HG03432 (cell line): ENCODE results near the gene SMTNL1.

Experiments
- ATAC-seq: cut with Tn5 transposase; IDR thresholded peaks from one replicate; pipeline ENCODE4 v1.9.1; 2021; ENCODE audit warnings: mild to moderate bottlenecking, moderate library complexity; ENCODE audit not compliant: unreplicated experiment

The SMTNL1 gene, protein sequence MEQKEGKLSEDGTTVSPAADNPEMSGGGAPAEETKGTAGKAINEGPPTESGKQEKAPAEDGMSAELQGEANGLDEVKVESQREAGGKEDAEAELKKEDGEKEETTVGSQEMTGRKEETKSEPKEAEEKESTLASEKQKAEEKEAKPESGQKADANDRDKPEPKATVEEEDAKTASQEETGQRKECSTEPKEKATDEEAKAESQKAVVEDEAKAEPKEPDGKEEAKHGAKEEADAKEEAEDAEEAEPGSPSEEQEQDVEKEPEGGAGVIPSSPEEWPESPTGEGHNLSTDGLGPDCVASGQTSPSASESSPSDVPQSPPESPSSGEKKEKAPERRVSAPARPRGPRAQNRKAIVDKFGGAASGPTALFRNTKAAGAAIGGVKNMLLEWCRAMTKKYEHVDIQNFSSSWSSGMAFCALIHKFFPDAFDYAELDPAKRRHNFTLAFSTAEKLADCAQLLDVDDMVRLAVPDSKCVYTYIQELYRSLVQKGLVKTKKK

DNA sequence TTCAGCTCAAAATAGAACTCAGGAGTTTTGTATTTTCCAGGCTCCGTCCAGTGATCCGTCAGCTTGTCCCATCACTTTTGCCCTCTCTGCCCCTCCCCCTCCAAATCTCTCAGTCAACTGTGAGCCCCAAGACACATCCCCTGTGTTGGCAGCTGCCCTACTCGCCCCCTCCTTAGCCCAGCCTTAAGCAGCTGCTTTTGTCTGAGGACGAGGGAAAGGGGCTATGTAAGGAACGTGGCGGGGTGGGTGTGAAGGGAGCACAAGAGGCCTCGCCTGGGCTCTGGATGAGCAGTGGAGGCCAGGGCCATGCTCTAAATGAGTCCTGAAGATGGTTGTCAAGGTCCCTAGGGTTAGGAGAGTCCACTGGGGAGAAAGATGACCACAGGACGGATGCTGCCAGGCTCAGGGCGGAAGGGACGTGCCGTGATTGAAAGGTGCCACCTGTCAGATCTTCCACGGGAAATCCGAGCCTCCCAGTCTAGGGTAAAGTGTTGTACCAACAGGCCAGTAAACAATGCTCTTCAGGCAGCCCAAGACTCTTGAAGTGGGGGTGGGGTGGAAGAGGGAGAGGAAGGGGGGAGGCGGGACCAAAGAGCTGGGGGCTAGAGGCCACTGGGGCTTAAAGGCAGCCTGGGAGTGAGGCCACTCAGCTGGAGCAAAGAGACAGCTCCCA, at the start of gene SMTNL1:
Gene SMTNL1, plus strand, starts transcription at position 649 of the 673 bp plus-strand sequence. CDS start 5,048 bp downstream, outside the sequence.
- ATAC-seq = no peak

DNA sequence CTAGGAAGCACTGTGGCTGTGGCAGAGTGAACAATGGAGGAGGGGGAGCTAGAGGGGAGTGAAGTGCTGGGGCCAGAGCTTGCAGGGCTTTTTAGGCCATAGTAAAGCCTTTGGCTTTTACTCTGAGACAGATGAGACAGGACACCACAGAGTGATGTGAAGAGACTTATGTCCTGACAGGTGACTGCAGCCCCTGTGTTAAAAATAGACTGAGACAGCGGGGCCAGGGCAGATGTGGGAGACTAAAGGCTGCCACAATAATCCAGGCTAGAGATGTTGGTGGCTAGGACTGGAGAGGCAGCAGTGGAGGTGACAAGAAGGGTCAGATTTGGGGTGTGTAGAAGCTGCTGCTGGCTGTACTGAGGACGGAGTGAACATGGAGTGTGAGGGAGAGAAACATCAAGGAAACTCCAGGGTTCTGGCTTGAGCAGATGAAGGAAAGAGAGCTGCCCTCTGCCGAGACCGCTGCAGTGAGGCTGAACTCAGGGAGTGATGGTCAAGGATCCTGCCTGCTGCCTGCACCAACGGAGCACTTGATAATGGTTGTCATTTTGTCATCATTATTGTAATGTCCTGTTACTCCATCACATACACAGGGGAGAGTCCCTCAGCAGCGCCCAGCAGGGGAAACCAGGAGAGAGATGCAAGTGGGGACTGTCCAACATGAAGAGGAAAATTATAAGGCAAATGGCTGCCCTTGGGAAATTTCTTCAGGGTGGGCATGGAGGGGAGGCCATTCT, 49.3 kb upstream of the SMTNL1 start:
- no peak for ATAC-seq

DNA sequence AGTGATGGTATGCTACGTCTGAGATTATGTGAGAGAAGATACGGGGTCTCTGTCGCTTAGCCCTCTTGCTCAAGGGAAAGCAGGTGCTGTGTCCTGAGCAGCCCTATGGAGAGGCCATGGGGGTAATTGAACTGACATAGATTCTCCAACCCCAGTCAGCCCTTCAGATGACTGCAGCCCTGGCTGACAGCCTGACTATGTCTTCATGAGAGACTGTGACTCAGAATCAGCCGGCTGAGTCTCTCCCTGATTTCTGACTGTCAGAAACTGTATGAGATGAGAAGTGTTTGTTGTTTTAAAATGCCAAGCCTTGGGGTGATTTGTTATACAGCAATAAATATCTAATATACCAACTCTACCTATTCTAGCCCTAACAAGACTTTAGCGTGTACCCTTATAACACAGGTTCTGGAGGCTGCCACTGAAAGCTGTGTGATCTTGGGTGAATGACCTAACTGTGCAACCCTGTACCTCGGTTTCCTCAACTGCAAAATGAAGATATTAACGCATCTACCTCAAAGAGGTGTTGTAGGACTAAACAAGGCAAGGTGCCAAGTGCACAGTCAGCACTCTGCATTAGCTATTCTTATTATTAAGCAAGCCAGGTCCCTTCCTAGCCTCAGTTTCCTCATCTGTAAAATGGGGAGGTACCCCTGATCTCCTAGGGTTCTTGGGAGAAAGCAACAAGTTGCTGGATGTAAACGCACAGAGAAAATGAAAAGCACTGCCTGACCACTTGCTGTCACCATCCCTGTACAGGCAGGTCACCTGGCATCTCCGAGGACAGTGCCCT, 46.7 kb upstream of the SMTNL1 start:
- no peak for ATAC-seq

DNA sequence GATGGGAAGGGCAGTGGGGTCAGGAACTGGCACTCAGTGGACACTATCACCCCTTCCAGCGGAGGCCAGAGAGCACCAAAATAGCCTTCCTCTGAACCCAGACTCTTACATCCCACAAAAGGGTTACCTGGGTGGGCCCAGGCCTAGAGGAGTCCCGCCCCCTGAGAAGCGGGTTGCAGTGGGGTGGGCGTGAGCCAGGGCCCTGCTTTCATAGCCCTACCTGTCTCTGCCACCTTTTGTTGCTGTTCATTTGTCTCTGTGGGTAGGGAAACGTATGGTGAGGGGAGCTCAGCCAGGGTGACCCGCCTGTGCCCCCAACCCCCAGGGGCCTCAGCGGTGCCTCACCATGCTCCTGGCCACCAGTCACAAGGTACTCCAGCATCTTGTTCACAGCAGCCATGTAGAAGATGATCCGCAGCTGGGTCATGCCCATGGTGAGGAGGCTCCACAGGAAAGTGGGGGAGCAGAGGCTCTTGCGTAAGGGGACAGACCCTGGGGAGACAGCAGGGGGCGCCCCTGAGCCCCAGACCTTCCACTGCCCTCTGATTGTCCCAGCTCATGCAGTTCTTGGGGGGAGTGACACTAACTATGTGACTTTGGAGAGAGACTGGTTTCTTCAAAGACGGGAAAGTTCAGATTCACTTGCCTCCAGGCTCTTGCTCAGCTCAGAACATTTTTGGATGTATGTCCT, 45.9 kb upstream of the SMTNL1 start:
- peak; percentile 49 for ATAC-seq

DNA sequence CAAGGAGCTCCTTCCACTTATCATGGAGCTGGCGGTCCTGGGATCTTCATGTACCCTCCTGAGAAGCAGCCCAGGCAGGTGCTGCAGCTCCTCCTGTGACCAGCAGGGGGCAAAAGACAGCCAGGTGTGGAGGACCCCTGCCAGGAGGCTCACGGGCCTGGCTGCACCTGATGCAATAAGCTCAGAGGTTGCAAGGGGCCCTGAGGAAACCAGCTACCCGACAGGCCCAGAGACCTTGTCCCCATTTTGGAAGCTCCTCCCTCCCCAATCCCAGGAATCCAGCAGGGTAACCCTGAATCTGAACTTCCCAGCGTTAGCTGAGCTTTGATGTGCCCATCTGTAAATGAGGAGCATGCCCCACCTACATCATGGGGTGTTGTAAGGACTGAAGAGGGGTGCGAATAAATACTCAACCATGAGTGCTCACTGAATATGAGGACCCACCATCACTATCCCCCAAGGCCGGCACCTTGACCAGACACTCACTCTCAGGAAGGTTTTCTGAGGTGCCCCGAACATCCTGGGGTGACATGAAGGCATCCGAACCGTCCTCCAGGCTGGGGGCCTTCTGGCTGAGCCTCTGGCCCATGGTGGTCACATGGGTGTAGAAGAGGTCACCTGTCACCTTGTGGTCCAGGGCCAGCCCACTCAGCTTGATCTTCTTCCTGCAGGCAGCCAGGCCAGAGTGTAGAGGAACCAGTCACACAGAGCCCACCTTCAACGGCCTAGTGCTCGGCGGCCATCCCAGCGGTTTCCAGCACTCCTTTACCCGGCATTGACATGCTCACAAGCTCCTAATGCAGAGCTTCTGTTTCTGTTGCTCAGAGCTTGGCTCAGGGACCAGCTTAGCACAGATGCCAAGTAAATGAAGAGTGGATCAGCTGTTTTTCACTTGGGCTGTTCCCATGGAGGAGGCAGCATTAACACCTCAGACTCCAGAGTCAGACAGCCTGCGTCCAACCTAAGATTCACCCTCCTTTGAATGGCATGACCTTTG, 43.6 kb upstream of the SMTNL1 start:
- peak; percentile 78 for ATAC-seq

DNA sequence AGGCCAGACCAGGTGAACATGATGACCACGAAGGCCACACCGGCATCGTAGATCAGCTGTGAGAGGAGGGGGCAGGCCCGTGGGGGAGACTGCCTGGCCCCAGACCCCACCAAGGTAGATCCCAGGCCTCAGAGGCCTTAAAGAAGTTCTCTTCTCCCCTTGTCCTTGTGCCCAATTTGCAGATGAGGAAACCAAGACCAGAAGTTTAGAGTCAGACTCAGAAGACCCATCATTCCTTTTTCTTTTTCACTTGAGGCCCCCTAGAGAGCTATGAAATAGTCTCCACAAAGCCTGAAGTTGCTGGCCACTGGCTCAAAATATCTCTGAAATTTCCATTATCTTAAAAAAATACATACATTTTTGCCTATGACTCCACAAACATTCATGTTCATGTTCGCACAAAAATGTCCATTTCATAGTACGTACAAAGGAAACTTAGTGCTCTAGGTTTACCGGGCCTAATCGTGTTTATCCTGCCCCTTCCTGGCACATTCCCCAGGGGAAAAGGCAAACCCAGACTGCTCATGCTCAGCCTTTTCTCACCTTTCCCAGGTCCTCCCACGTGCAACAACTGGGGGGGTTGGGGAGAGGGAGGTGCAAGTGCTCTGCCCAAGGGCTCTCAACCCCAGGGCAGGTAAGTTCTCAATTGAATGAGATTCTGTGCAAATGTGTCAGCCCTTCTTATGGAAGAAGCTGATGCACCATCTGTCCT, 41.1 kb upstream of the SMTNL1 start:
- ATAC-seq = no peak

DNA sequence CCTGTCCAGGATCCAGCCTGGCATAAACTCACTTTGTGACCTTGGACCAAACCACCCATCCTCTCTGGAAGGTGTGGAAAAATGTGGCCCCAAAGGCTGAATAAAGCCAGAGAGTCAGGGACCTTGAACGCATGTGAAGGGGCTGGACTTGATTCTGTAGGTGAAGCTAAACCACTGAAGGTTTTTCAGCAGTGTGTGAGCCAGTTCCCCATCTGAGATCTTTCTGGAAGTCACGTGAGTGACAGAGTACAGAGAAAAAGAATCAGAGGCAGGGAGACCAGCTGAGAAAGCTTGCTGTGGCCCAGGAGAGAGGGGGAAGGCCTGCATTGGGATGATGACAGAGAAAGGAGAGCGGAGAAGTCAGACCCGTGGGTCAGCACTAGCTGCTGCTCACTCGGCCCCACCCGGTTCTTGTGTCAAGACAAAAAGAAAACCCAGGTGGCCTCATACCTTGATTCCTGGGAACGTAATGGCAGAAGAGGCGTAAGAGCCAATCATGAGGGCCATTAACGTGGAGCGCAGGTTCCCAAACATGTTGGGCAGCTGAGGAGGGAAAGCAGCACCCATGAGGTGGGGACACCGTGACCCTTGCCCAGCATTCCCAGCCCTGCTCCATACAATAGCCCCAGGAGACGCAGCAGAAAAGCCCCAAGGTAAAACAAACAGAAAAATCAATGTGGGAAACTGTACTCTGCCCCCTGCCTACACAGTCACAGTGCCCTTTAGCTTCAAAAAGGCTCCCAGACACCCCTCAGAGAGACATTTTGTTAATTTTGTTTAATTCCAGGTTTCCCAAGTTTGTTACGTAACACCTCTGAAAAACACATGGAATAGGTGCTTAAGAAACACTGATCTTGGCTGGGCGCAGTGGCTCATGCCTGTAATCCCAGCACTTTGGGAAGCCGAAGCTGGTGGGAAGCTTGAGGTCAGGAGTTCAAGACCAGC, 39.8 kb upstream of the SMTNL1 start:
- ATAC-seq = no peak

DNA sequence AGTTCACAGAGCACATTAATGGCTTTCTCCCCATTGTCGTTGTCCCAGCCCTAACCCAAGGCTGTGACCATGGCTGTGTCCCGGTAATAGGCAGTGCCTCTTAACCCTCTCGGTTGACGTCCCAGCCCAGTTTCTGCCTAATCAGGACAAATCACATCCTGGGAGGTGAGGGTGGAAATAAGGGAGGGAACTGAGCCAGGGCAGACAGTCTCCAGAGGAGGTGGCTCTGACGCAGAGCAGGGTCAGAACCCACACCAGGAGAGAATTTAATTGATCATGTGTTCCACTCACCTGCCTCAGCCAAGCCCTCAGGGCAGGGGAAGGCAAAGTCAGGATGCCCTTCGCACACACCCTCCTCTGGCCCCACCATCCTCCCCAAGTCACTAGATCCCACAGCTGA, 38.9 kb upstream of the SMTNL1 start:
- ATAC-seq = no peak

DNA sequence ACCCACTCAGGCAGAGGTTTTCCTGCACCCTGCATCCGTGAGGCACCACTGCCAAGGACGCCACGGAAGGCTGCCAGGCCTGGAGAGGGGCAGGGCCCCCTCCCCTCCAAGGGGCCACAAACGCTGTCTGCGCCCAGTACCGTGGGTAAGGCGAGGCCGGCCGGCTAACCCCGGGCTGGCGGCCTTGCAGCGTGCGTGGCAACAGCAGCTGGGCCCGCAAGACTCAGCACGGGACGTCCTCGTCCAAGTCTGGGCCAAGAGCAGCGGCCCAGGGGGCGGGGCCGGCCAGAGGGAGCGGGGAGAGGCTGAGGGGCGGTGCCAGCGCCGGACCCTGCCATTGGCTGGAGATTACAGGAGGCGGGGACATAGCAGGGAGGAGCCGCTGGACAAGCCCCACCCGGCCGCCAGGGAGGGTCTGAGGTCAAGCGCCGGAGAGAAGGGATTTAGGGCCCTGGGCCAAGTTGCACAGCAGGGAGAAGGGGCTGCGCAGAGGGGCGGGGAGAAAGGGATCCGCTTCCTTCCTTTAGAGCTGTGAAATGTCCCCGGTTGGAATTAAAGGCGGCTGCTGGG, 37.9 kb upstream of the SMTNL1 start:
- peak; percentile 100 for ATAC-seq

DNA sequence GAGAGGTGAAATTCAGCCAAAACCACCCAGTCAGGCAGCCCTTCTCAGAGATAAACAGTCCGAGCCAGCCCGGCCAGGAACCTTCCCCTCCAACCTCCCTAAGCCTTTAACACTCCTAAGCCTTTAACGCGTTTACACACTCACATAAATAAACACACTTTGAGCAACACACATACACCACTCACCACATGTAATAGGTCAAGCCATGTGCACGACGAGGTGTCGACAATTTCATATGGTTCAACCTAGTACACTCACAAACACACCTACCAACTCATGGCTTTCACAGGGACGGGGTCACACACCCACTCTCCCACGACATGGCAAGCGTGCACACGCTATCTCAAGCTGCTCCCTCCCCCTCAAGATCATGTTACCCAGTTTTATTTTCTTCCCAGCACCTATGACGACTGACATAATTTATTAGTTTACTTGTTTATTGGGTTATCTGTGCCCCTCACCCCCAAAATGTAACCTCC, 37.4 kb upstream of the SMTNL1 start:
- no peak for ATAC-seq

DNA sequence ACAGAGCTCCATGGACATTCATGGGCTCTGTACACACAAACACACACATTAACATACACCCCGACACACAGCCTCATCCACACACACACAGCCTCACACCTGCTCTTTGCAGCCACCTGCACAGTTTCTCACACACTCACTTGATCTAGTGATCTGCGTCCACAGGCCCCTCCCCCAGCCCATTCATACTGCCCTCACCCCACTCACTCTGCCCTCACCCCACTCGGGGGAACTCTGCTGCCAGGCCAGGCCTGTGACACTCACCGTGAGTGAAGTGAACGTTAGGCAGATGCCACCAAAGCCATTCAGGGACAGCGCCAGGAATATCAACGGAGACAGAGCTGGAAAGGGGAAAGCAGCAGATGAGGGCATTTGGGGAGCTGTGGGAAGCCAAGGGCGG, 36.9 kb upstream of the SMTNL1 start:
- no peak for ATAC-seq

DNA sequence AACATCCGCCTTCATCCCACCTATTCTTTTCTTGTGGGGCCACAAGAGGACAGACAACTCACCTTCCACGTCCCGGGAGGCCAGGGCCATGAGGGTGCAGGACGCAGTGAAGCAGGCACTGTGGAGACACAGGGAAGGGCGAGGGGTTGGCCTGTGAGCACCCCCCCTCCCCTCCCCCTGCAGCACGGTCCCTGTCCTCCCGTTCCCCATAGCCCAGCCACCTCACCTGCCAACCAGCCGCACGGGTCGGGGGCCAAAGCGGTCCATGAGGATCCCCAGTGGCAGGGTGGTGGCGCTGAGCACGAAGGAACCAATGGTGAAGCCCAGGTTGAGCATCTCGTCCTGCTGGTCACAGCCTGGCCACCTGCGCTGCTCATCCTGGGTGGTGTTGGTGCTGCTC, 36.5 kb upstream of the SMTNL1 start:
- ATAC-seq = no peak

DNA sequence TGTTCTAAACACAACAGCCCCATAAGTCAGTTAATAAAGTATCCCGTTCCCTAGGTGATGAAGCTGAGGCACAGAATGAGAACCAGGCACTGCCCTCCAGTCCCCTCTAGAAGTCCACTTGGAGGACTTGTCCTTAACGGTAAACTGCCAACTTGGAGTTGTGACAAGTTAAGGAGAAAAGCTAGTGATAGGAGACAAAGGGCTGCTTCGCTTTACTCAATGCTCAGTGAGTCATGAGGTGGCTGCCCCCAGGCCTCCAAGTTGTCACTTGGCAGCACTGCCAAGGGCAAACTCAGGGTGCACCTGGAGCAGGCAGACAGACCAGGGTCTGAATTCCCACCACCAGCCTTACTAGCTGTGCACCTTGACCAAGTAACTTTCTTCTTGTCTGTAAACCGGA, 35.4 kb upstream of the SMTNL1 start:
- ATAC-seq = no peak

DNA sequence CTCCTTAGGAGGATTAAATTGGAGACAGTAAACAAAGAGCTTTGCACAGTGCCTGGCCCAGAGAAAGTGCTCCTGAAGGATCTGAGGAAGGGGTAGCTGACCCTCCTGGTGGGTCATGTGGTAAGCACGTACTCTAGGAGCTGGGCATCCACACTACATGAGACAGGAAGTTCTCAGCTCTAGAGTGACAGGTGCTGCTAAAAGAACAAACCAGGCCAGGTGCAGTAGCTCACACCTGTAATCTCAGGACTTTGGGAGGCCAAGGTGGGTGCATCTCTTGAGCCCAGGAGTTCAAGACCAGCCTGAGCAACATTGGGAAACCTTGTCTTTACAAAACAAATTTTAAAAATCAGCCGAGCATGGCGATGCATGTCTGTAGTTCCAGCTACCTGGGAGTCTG, 35.0 kb upstream of the SMTNL1 start:
- ATAC-seq = no peak

DNA sequence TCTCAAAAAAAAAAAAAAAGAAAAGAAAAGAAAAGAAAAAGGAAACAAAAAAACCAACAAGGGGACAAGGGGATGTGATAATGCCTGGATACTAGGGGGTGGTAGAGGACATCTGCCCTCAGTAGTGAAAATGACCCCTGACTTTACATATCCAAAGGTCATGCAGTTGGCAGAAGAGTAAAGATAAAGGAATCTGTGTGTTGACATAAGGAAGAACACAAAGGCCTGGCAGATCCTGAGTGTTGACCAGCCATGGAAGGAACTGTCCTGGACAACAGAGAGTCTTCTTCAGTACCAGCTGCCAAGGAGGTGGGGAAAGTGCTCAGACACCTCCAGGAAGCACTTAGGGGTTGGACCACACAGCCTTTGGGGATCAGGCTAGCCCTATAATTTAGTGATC, 34.5 kb upstream of the SMTNL1 start:
- ATAC-seq = no peak

DNA sequence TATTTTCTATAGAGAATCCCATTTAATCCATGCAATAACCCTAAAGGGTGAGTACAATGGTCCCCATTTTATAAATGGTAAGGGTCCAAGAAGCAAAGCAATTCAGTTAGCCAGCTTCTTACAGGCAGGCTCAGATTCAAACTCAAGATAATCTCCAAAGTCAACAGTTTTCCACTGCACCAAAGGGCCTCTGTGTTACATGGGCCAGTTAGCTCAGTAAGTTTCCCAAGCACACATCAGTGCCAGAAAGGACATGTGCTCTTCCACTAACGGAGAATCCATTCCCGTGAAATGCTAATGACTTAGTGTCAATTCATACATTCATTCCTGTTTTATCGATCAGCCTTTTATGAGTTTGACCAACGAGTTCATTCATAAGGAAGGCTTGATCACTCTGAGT, 32.9 kb upstream of the SMTNL1 start:
- no peak for ATAC-seq

DNA sequence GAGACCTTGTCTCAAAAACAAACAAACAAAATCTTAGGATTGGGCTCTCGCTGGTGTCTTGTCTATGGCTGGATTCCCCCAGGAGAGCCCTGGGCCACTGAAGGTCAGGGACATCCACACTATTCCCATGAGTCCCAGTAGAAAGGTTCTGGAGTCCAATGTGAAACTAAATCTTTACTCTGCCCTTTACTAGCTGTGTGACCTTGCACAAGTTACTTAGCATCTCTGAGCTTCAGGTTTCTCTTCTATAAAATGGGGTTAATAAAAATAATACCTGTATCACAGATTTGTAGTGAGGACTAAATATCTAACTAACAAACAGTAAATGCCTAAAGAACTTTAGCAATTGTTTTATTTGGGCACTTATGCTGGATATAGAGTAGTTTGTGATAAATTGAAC, 30.9 kb upstream of the SMTNL1 start:
- no peak for ATAC-seq
